ENCODE measurements around the gene PBX4. TPM values are rescaled to one million over a fixed set of nuclear protein-coding genes. Genes with fewer than 3 reads are reported as not detected.
A peak's percentile ranks its signal among the peaks of the same experiment; 100 is the strongest.

Gene PBX4
- total RNA-seq, 4 donors from 2014 or later: 22.5 to 62.4 (median 38.4) TPM

DNA sequence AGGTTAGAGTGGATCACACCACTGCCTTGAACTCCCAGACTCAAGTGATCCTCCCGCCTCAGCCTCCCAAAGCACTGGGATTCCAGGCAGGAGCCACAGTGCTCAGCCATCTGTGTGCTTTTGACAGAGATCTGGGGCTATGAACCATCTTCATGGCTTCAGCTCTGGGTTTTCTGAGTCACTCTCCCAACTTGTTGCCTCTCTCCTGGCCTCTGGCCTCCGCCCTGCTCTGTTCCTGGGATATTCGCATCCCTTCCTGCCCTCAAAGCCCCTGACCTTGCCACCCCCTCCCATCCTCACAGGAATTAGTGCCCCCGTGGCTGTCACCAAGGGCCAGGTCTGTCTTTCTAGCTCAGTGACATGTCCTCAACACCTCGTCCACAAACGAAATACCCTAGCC lies 30.7 kb upstream of the PBX4 start:
- Histone ChIP-seq H3K27me3 (no peaks in the 10 kb centered on the region), H3K36me3 (peaks cover 70 to 75% of the 10 kb centered on the region in 2 donors), H3K4me3 (replicated peaks in 1 of 3) (no peak overlapping the region), H3K27ac (no peak overlapping the region), H3K4me1 (no peaks in the 10 kb centered on the region), H3K9me3 (no peaks in the 10 kb centered on the region)
- TF ChIP-seq POLR2A (IDR thresholded peaks at IDR 0.05): no peak
- TF ChIP-seq, protein P1, sequence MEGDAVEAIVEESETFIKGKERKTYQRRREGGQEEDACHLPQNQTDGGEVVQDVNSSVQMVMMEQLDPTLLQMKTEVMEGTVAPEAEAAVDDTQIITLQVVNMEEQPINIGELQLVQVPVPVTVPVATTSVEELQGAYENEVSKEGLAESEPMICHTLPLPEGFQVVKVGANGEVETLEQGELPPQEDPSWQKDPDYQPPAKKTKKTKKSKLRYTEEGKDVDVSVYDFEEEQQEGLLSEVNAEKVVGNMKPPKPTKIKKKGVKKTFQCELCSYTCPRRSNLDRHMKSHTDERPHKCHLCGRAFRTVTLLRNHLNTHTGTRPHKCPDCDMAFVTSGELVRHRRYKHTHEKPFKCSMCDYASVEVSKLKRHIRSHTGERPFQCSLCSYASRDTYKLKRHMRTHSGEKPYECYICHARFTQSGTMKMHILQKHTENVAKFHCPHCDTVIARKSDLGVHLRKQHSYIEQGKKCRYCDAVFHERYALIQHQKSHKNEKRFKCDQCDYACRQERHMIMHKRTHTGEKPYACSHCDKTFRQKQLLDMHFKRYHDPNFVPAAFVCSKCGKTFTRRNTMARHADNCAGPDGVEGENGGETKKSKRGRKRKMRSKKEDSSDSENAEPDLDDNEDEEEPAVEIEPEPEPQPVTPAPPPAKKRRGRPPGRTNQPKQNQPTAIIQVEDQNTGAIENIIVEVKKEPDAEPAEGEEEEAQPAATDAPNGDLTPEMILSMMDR (IDR thresholded peaks at IDR 0.05): no peak
- 90 to 97% methylated on average over 6 of the region's 6 CpGs for WGBS, 2 donors
- intact Hi-C loops (cut with DNase I): no loop called here
- no peak for DNase-seq

DNA sequence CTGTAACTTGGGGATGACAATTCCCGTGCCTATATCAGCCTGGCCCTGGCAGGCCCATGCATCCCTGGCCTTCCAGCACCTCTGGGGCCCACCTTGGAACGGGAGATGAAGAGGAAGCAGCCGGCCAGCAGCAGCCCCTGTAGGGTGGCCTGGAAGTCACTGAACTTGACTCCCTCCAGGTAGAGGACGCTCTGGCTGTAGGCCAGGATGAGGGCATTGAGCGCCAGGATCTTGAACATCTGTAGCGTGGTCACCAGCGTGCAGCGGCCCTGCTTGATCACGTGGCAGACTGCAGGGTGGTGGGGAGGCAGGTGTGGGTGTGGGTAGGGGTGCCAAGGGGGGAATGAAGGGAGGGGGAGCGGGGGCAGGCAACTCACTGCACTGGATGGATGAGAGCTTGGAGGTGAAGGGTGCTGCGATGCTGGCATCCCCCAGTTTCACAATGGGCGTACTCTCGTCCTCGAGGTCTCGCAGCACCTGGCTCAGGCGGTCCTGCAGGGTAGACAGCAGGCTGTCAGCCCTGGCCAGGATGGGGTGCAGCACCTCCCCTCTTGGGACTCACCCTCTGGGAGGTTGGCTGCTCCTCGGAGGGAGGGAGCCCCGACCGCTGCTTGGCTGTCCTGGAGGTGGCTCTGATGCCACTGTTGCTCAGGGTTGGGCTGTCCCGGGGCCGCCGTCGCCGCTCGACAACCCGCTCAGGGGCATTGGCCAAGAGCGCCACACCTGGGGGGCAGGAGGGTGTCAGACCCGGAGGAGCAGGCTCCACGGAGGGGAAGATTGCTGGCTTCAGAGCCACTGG lies 28.7 kb upstream of the PBX4 start:
- DNase-seq: no peak
- intact Hi-C loops (cut with DNase I): no loop called here
- TF ChIP-seq, protein P1 (IDR thresholded peaks at IDR 0.05): no peak
- no peak for TF ChIP-seq POLR2A (IDR thresholded peaks at IDR 0.05)
- Histone ChIP-seq H3K4me1 (peaks cover 8 to 14% of the 10 kb centered on the region in 2 donors), H3K27me3 (no peaks in the 10 kb centered on the region), H3K36me3 (peaks cover 51 to 56% of the 10 kb centered on the region in 2 donors), H3K9me3 (no peaks in the 10 kb centered on the region), H3K4me3 (replicated peaks in 1 of 3) (no peak overlapping the region), H3K27ac (no peak overlapping the region)
- WGBS, 2 donors: 96% methylated on average over 14 to 24 of the region's 29 CpGs

DNA sequence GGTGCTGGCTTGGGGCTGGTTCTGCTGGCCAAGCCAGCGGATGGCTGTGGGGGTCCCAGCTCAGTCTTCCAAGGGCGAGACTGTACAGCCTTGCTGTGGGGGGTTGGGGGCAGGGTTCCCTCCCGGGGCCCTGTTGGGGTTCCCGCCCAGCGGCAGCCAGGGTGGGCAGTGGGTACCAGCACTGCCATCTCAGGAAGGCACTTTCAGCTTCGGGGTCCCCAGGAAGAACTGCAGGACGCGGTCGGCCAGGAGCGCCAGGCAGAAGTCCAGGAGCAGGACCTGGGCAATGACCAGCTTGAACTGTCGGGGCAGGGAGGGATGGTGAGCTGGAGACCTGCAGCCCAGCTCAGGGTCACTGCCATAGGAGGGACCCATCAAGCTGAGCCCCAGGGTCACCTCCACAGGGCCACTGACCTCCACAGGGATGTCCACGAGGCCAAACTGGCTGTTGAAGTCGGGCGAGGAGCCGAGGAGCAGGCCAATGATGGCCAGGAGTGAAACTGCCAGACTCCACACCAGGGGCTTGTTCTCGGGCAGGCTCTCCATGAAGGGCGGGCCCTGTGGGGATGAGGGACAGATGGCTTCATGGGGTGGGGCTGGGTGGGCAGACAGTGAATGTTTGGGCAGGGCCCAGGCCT lies 26.9 kb upstream of the PBX4 start:
- no peak overlapping the region for H3K27ac ChIP-seq

DNA sequence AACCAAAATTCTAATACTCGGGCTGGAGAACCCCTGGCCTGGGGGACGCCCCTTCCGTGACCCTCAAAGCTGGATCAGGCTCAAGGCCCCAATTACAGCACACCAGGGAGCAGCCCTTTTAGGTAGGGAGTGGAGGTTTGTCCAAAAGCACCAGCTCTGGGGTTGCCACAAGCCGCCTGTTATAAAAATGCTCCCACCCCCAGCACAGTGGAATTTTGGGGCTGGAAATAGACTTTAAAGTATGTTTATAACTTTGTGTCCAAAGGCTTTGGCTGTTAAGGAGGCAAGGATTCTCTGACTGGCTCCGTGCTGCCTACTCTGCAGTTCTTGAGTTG lies 25.5 kb upstream of the PBX4 start:
- intact Hi-C loops (cut with DNase I): no loop called here
- no peaks in the 10 kb centered on the region for H3K9me3 ChIP-seq
- peaks cover 29 to 32% of the 10 kb centered on the region in 2 donors for H3K36me3 ChIP-seq
- H3K27me3 ChIP-seq: no peaks in the 10 kb centered on the region
- H3K4me1 ChIP-seq: peaks cover 8 to 14% of the 10 kb centered on the region in 2 donors
- H3K4me3 ChIP-seq (replicated peaks in 1 of 3): peak overlapping the region in 2 of 3 donors; percentile 52 to 63
- no peak for DNase-seq
- WGBS, 2 donors: 29 to 43% methylated on average over 3 to 5 of the region's 5 CpGs
- TF ChIP-seq, protein P1 (IDR thresholded peaks at IDR 0.05): no peak
- no peak overlapping the region for H3K27ac ChIP-seq

More for the DNA sequence above, 26.9 kb upstream of the PBX4 start:
- Histone ChIP-seq H3K36me3 (peaks cover 32 to 40% of the 10 kb centered on the region in 2 donors), H3K27me3 (no peaks in the 10 kb centered on the region), H3K4me3 (replicated peaks in 1 of 3) (no peak overlapping the region), H3K9me3 (no peaks in the 10 kb centered on the region), H3K4me1 (peaks cover 8 to 14% of the 10 kb centered on the region in 2 donors)
- no peak for DNase-seq
- intact Hi-C loops (cut with DNase I): no loop called here
- TF ChIP-seq, protein P1 (IDR thresholded peaks at IDR 0.05): no peak
- TF ChIP-seq POLR2A (IDR thresholded peaks at IDR 0.05): no peak
- whole genome bisulfite sequencing, 2 donors: 93 to 96% methylated on average over 11 to 17 of the region's 17 CpGs
